NCI-H446 treated with DMSO at 0.1 percent for 48 hours (cell line): ENCODE data around the gene TUBGCP3.
"Not testable (repeated sequence)": the region's sequence is repeated elsewhere in the genome, so short reads cannot be mapped to it uniquely, and the experiment has no call there.

Source experiments
- DNase-seq: peaks from one replicate; lab custom pipeline; 2025; lab: John Stamatoyannopoulos, UW

TUBGCP3 gene

GRCh38 chr13:112530861-112531260, 57.1 kb downstream of the TUBGCP3 start:
- DNase-seq, result no peak

DNA sequence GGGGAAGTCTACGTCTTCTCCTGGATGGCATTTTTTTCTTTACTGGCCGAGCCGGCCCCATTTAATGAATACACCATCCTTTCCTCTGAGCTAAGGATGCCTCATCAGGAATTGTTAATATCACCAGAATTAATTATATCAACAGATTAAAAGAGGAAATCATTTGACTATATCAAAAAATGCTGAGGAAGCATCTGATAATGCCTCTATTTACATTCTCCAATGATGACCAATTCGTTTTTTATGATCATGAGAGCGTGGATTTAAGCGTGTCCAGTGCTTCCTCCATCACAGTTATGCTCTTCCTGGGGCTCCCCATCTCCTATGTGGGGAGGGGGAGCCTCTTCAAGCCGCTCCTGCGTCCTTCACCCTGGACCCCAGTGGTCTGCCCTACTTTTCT, 58.7 kb downstream of the TUBGCP3 start:
- no peak for DNase-seq

GRCh38 chr13:112526146-112526853, 61.7 kb downstream of the TUBGCP3 start:
- DNase-seq, result no peak

DNA sequence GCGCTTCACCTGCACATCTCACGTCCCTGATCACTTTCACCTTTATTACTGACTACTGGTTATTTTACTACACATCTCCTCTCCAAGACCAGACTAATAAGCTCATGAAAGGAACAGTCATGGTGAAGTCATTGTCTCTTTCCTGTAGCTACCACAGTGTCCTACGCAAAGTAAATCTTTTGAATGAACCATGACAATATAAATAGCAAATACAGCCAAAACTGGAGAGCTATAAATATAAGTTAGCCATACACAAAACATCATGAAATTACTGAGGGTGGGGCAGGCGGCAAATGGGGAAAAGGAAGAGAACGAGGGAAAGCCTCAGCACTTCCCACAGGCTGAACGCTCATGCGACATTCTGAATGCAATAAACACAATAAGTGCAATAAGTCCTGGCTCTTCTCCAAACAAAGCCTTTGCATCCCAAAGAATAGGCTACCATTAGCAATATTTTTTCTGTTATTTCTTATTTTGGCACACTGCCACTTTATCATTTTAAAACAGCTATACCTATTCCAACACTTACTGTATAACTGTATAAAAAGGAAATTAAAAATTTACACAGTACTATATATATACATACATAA, 62.5 kb downstream of the TUBGCP3 start:
- no peak for DNase-seq

DNA sequence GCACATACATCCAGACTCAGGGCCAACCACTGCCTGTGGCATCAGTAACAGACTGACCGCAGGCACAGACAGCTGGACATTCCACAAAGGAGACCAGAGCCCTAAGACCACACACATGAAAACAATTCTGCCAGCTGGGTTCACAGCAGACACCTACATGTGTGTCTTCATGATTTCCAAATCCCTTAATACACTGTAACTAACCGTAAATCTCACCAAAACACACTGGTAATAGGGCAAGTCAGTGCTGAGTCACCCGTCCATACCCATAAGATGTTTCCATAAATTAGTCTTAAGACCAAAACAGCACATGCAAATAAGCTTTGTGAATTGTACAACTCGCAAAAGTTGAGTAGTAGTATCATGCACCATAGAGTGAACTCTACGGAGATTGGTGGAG, 65.4 kb downstream of the TUBGCP3 start:
- no peak for DNase-seq

DNA sequence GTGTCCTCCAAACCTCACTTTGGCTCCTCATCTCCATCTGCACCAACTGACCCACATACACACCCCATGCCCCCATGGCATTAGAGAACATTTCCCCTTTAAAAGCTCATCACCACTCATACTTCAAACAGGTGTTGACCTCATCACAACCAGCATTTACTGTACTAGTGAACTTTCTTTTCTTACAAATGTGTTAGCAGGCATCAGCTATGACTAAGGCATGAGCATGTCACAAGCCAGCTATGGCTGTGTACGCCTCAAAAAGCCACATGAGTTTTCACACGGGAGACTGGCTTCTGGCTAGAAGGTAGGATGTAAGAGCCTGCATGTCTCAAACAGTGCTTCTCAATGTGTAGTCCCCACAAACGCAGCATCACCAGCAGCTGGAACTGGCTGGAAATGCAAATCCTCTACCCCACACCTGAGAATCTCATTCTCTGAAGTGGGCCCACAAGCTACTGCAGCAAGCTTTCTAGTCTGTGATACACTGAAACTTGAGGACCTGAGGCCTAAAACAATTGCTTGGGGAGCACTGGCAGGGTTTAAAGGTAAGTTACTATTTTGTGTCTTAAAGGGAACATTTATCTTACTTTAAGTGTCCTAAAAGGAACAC, 66.8 kb downstream of the TUBGCP3 start:
- DNase-seq, result no peak

DNA sequence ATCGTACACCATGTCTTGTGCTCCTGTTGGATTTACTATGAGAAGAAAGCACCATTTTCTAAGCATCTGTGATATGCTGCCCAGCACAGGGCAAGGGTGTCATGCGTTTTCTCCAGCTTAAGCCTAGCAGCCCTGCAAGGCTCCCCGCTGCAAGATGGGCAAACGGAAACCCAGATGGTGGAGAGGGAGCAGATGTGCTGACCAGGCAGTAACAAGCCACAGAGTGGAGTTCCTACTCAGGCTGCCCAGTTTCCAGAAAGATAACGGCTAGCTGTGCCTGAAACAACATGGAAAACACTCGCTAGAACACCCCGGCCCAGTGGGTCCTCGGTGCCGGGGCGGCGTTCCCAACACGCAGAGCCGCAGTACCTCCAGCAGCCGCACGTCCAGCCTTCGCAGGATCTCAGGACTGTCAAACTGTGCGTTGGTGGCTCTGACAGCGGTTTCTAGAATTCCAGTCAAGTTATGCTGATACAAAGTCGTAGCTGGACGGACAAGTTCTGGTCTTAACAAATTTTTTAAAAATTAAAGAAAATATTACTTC, 68.4 kb downstream of the TUBGCP3 start:
- DNase-seq, result no peak

- DNase-seq, result no peak
These were observed 71.7 kb downstream of the TUBGCP3 start for GRCh38 chr13:112516218-112516617.

DNA sequence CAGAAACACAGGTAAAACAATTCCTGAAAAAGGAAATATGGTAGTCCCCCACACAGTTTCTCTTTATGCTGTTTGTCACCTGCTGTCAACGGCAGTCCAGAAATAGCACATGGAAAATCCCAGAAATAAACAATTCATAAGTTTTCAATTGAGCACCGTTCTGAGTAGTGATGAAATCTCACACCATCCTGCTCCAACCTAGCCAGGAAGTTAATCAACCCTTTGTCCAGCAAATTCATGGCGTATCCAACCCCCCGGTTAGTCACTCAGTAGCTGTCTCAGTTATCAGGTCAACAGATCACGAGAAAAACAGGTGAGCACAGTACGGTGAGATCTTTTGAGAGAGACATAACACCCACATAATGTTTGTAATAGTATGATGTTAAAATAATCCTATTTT, 74.2 kb downstream of the TUBGCP3 start:
- DNase-seq, result no peak

- no peak for DNase-seq
These were observed 76.8 kb downstream of the TUBGCP3 start for GRCh38 chr13:112510987-112511685.

DNA sequence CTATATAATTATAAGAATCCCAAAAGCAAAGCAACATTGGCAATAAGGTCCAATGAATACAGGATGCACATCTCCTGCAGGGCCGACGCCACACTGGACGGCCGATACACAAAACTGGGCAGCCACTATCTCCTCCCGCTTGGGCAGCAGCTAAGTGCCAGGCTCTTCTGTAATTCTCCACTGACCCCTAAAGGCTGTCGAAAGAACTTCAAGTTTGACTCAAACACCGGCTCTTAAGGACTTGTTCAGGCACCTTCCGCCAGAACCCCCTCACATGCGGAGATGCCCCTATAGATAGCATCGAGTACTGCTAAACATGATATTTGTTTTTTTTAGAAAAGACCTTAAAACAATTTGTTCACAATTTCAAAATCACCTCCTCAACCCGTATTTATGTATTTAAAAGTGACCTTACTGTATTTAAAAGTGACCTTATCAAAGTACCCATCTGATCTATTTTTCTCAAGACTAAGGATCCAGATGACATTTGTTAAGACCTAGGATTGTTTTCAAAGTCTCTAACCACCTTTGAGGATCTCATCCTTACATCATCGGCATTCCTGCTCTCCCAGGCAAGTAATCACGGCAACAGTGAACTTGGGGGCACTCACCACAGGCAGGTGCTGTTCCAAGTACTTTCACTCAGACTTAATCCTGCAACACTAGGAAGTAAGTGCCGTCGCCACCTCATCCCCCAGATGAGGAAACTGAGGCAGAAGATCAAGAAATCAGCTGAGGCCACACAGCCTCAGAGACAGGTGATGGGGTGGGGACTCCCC, 77.8 kb downstream of the TUBGCP3 start:
- DNase-seq, result no peak

DNA sequence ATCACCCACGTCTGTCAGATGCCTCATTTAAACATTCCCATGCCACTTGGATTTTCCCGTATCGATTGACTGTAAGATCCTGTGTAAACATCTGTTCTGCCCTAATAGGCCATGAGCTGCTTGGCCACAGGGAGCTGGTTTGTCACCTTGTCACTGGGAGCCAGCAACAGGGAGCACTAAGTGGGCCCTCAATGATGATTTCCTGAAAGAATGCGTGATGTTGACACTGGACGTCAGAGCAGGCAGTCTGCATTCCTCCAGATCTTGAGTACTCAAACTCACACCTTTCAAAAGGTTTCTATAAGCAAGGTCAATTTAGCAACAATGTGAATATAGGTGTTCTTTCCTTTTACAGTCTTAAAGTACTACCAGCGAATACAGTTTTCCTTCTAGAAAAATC, 78.8 kb downstream of the TUBGCP3 start:
- no peak for DNase-seq

- no peak for DNase-seq
These were observed 81.9 kb downstream of the TUBGCP3 start for GRCh38 chr13:112506046-112506445.

GRCh38 chr13:112496166-112496565, 91.8 kb downstream of the TUBGCP3 start:
- no peak for DNase-seq

- no peak for DNase-seq
These were observed 92.5 kb downstream of the TUBGCP3 start for GRCh38 chr13:112495465-112495864.

- DNase-seq, result no peak
These were observed 98.8 kb downstream of the TUBGCP3 start for GRCh38 chr13:112489199-112489598.

DNA sequence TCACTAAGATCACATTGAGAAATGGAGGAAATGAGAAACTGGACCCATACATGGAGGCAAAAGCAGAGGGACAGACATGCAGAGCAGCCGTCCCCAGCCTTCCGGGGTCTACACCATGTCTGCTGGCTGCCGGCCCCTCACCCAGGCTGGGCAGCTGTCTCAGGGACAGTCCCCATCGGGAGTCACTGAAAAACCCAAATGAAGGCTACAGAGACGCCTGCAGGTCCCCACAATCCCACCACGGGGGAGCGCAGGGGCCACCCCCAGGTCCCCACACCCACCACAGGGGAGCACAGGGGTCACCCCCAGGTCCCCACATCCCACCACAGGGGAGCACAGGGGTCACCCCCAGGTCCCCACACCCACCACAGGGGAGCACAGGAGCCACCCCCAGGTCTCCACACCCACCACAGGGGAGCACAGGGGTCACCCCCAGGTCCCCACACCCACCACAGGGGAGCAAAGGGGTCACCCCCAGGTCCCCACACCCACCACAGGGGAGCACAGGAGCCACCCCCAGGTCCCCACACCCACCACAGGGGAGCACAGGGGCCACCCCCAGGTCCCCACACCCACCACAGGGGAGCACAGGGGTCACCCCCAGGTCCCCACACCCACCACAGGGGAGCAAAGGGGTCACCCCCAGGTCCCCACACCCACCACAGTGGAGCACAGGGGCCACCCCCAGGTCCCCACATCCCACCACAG, 99.5 kb downstream of the TUBGCP3 start:
- not testable (repeated sequence) for DNase-seq

- DNase-seq, result no peak
These were observed 100.8 kb downstream of the TUBGCP3 start for GRCh38 chr13:112487127-112487517.

DNA sequence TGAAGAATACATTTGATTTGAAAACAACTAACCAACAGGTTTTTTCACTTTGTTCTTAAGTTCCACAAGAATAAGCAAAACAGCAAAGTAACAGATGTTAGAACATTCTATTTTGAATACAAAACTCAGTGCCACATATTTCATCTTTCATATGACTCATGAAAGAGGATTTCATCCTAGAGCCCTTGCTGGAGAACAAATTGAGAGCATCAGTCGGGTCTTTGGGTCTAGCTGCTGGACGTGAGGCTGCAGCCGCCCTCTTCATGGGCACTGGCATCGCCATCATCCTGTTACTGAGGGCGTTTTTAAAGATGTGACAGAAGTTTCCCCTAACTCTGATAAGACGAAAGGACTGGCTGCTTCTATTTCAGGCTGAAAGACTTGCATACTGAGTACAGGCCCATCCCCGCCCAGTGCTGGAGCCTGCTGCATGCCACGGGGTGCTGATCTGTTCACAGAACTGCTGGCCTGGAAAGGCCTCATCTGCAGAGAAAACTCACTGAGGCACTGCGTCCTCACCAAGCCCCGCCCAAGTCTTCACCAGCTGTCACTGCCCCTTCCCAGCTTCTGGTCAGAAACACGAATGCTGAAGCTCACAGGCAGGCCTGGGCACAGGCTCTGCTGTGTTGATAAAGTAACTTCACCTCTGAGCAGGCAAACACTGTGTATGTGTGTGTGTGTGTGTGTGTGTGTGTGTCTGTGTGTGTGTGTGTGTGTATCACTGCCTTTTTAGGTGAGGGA, 101.4 kb downstream of the TUBGCP3 start:
- no peak for DNase-seq

DNA sequence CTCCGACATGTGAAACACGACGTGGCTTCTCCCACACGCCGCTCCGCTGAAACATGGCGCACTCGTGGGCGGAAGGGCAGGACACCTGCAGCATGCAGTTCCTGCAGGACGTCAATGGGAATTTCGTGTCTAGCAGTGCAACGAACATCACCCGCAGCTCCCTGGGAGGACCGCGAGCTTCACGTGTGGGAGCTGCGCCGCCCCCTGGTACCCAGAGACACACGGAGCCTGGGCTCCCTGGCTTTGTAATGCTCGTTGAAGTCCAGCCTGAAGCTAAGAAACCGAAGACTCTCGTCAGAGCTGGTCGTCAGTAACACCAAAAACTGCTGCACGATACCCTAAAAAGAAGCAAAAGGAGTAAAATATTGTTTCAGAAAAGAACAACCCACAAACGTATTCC, 102.1 kb downstream of the TUBGCP3 start:
- not testable (repeated sequence) for DNase-seq

DNA sequence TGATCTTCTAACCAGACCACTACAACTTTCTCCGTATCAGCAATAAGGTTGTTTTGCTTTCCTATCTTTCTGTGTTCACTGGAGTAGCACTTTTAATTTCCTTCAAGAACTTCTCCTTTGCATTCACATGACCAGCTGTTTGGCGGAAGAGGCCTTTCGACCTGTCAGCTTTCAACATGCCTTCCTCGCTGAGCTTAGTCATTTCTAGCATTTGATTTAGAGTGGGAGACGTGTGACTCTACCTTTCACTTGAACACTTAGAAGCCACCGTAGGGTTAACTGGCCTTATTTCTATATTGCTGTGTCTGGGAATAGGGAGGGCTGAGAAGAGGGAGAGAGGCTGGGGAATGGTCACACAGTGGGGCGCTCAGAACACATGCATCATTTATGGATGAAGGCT, 104.7 kb downstream of the TUBGCP3 start:
- DNase-seq, result no peak
